ENCODE measurements around the gene RIC8B. TPM values are rescaled to one million over a fixed set of nuclear protein-coding genes. Genes with fewer than 3 reads are reported as not detected.
A peak's percentile ranks its signal among the peaks of the same experiment; 100 is the strongest.
"Not testable (repeated sequence)": the region's sequence is repeated elsewhere in the genome, so short reads cannot be mapped to it uniquely, and the experiment has no call there.

Gene RIC8B
- total RNA-seq, 1 donor from 2014 or later = 22.1 TPM

GRCh38 chr12:106919910-106920544 is 145.5 kb downstream of the RIC8B start:
- Mint-ChIP-seq H3K4me3 (no peak overlapping the region), H3K4me1 (ENCODE audit: unreplicated experiment) (peaks cover 15% of the 10 kb centered on the region), H3K36me3 (no peaks in the 10 kb centered on the region), H3K27ac (no peak overlapping the region), H3K27me3 (peaks cover 14% of the 10 kb centered on the region), H3K9me3 (peaks cover 5% of the 10 kb centered on the region)
- peak; percentile 96 for TF ChIP-seq CTCF (conservative IDR thresholded peaks at IDR 0.05)
- DNase-seq (ENCODE audit: extremely low spot score, unreplicated experiment) = no peak

- H3K9me3 Mint-ChIP-seq; H3K27ac Mint-ChIP-seq; H3K4me3 Mint-ChIP-seq; H3K36me3 Mint-ChIP-seq; DNase-seq (ENCODE audit: extremely low spot score, unreplicated experiment): not testable (repeated sequence)
- peaks cover 15% of the 10 kb centered on the region for H3K4me1 Mint-ChIP-seq (ENCODE audit: unreplicated experiment)
- peaks cover 14% of the 10 kb centered on the region for H3K27me3 Mint-ChIP-seq
Measured at GRCh38 chr12:106921976-106922375, 147.5 kb downstream of the RIC8B start.

- H3K4me3 Mint-ChIP-seq = not testable (repeated sequence)
- peaks cover 14% of the 10 kb centered on the region for H3K27me3 Mint-ChIP-seq
Measured at GRCh38 chr12:106923594-106923993, 149.1 kb downstream of the RIC8B start.

GRCh38 chr12:106924268-106924861 is 149.9 kb downstream of the RIC8B start:
- H3K27ac Mint-ChIP-seq = no peak overlapping the region
- no peak overlapping the region for H3K4me3 Mint-ChIP-seq
- TF ChIP-seq CTCF (conservative IDR thresholded peaks at IDR 0.05) = no peak
- peaks cover 4% of the 10 kb centered on the region for H3K4me1 Mint-ChIP-seq (ENCODE audit: unreplicated experiment)
- peaks cover 5% of the 10 kb centered on the region for H3K9me3 Mint-ChIP-seq
- H3K36me3 Mint-ChIP-seq = no peaks in the 10 kb centered on the region
- no peak for DNase-seq (ENCODE audit: extremely low spot score, unreplicated experiment)
- H3K27me3 Mint-ChIP-seq = peaks cover 17% of the 10 kb centered on the region

More at GRCh38 chr12:106923594-106923993, 149.1 kb downstream of the RIC8B start:
- H3K4me1 Mint-ChIP-seq (ENCODE audit: unreplicated experiment); DNase-seq (ENCODE audit: extremely low spot score, unreplicated experiment); H3K36me3 Mint-ChIP-seq; H3K27ac Mint-ChIP-seq; H3K9me3 Mint-ChIP-seq: not testable (repeated sequence)

GRCh38 chr12:106926657-106927056 is 152.2 kb downstream of the RIC8B start:
- H3K9me3 Mint-ChIP-seq = peaks cover 5% of the 10 kb centered on the region
- H3K27me3 Mint-ChIP-seq = peaks cover 24% of the 10 kb centered on the region
- H3K27ac Mint-ChIP-seq = no peak overlapping the region
- no peaks in the 10 kb centered on the region for H3K36me3 Mint-ChIP-seq
- TF ChIP-seq CTCF (conservative IDR thresholded peaks at IDR 0.05) = no peak
- H3K4me1 Mint-ChIP-seq (ENCODE audit: unreplicated experiment) = no peaks in the 10 kb centered on the region
- DNase-seq (ENCODE audit: extremely low spot score, unreplicated experiment) = no peak
- no peak overlapping the region for H3K4me3 Mint-ChIP-seq

GRCh38 chr12:106934277-106934676 is 159.8 kb downstream of the RIC8B start:
- DNase-seq (ENCODE audit: extremely low spot score, unreplicated experiment) = no peak
- Mint-ChIP-seq H3K27me3 (peaks cover 14% of the 10 kb centered on the region), H3K27ac (no peak overlapping the region), H3K9me3 (no peaks in the 10 kb centered on the region), H3K4me3 (no peak overlapping the region), H3K4me1 (ENCODE audit: unreplicated experiment) (no peaks in the 10 kb centered on the region), H3K36me3 (no peaks in the 10 kb centered on the region)
- TF ChIP-seq CTCF (conservative IDR thresholded peaks at IDR 0.05) = no peak

Other genes starting within 250 kb of the RIC8B start
- 0.29 and 25.4 TPM in 2 replicates for gene RFX4, start 191.7 kb upstream of the RIC8B start, total RNA-seq (ENCODE audit: low replicate concordance)
- gene TMEM263, start 181.2 kb downstream of the RIC8B start, total RNA-seq (ENCODE audit: low replicate concordance) = 48.9 and 55.5 TPM in 2 replicates
- 8.9 and 16.0 TPM in 2 replicates for gene MTERF2, start 212.5 kb downstream of the RIC8B start, total RNA-seq (ENCODE audit: low replicate concordance)

All from type B pancreatic cell (in vitro differentiated cells).